CD4-positive, alpha-beta memory T cell (primary cell): Measurements from ENCODE around the gene PALS2. TPM values are rescaled to one million over a fixed set of nuclear protein-coding genes. Genes with fewer than 3 reads are reported as not detected.

Experiments
- CTCF ChIA-PET: fragments of 350-600 bp; sonication (Branson Sonifier 250); formaldehyde crosslinking; loops from one replicate; lab custom pipeline; 2021; ENCODE audit warnings: inconsistent platforms; ENCODE audit not compliant: partially characterized antibody; lab: Charles Lee
- POLR2A ChIA-PET: fragments of 350-600 bp; sonication (Branson Sonifier 250); formaldehyde crosslinking; loops from one replicate; lab custom pipeline; 2021; ENCODE audit not compliant: partially characterized antibody; lab: Charles Lee
- DNase-seq, 5 donors: peaks; one replicate each; pipeline versions ENCODE4 v3.0.0 to v3.0.0-alpha.2; 2020 to 2022; ENCODE audit warnings: mixed read lengths in 1 of 5
- H3K27ac ChIP-seq: one replicate; pipeline ENCODE4 v1.7.0; 2013; ENCODE audit warnings: low read depth, low read length
- H3K27me3 ChIP-seq: 2 replicates; pipeline ENCODE4 v1.7.0; 2013; ENCODE audit warnings: mild to moderate bottlenecking, low read length, moderate library complexity; ENCODE audit not compliant: insufficient read depth
- H3K36me3 ChIP-seq: 2 replicates; pipeline ENCODE4 v1.7.0; 2013; ENCODE audit warnings: mild to moderate bottlenecking, low read length, moderate library complexity; ENCODE audit not compliant: insufficient read depth
- H3K4me1 ChIP-seq: 2 replicates; pipeline ENCODE4 v1.7.0; 2013; ENCODE audit warnings: mild to moderate bottlenecking, low read length, moderate library complexity; ENCODE audit not compliant: insufficient read depth
- H3K4me3 ChIP-seq, 2 donors: one replicate each; pipeline ENCODE4 v1.7.0; 2013; ENCODE audit warnings: low read length in 2 of 2, mild to moderate bottlenecking in 1 of 2
- H3K9me3 ChIP-seq, 2 donors: one replicate each; pipeline ENCODE4 v1.7.0; 2013; ENCODE audit warnings: low read length in 2 of 2, control low read depth in 1 of 2; ENCODE audit not compliant: control insufficient read depth in 1 of 2
- H3K27ac Mint-ChIP-seq, 7 donors: one replicate each; pipeline ENCODE4 v1.8.0; 2020 to 2021; ENCODE audit warnings: mixed read lengths in 7 of 7, mild to moderate bottlenecking in 6 of 7, inconsistent platforms in 3 of 7, moderate library complexity in 3 of 7
- H3K27me3 Mint-ChIP-seq, 2 donors: one replicate each; pipeline ENCODE4 v1.8.0; 2020 to 2021; ENCODE audit warnings: mixed read lengths in 2 of 2
- H3K36me3 Mint-ChIP-seq, 2 donors: one replicate each; pipeline ENCODE4 v1.8.0; 2020 to 2021; ENCODE audit warnings: mixed read lengths in 2 of 2, inconsistent platforms in 1 of 2, mild to moderate bottlenecking in 1 of 2
- H3K4me1 Mint-ChIP-seq, 4 donors: one replicate each; pipeline ENCODE4 v1.8.0; 2020 to 2021; ENCODE audit warnings: mixed read lengths in 4 of 4, mild to moderate bottlenecking in 1 of 4
- H3K4me3 Mint-ChIP-seq, 8 donors: one replicate each; pipeline ENCODE4 v1.8.0; 2020 to 2021; ENCODE audit warnings: mixed read lengths in 8 of 8, mild to moderate bottlenecking in 7 of 8, moderate library complexity in 6 of 8, inconsistent platforms in 3 of 8
- H3K9me3 Mint-ChIP-seq, 8 donors: one replicate each; pipeline ENCODE4 v1.8.0; 2020 to 2021; ENCODE audit warnings: mixed read lengths in 8 of 8, mild to moderate bottlenecking in 5 of 8, inconsistent platforms in 3 of 8, moderate library complexity in 1 of 8
- intact Hi-C: fragments of 100-400 bp; cut with micrococcal nuclease; formaldehyde crosslinking; loops from one replicate; pipeline ENCODE4 v1.15.1; 2023
- polyA plus RNA-seq, 2 donors: library from polyadenylated mRNA; unstranded; fragments of 300-500 nt; fragmentation: Illumina TruSeq; gene quantifications; one replicate each; pipeline ENCODE4 v1.2.3, GENCODE V29; 2021
- total RNA-seq, 2 experiments: library from RNA; stranded (reverse); gene quantifications; one replicate each; pipeline ENCODE4 v1.2.3, GENCODE V29; 2021

Gene PALS2
- total and polyA plus RNA-seq, 4 experiments from 2014 or later, result 8.6 to 50.1 (median 21.1) TPM

DNA sequence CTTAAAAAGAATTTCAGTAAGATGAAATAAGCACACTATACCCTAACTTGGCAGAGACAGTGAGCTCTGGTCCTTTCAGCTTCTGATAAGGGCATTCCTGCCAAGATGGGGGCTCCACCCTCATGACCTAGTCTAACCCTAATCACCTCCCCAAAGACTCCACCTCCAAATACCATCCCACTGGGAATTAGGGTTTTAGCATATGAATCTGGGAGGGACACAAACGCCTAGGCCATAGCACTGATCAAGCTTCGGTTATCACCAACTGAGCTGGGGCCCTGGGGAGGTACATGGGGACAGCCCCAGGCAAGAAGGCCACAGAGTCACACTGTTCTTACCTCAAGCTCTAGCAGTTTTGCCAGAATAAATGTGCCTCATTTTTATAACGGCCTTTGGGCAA lies 31.4 kb downstream of the PALS2 start:
- H3K36me3 Mint-ChIP-seq, result peaks cover 1 to 23% of the 10 kb centered on the region in 2 donors
- intact Hi-C loops, result no loop called here
- POLR2A ChIA-PET, result no interaction called here
- peaks cover 0 to 16% (median 5%) of the 10 kb centered on the region in 4 donors for H3K4me1 Mint-ChIP-seq
- H3K9me3 Mint-ChIP-seq, result peaks cover 0 to 11% (median 4%) of the 10 kb centered on the region in 8 donors
- no peaks in the 10 kb centered on the region for H3K9me3 ChIP-seq
- H3K27ac ChIP-seq, result no peak overlapping the region
- H3K4me3 Mint-ChIP-seq, result no peak overlapping the region
- DNase-seq, result no peak
- H3K27me3 Mint-ChIP-seq, result no peaks in the 10 kb centered on the region
- no peak overlapping the region for H3K4me3 ChIP-seq
- H3K4me1 ChIP-seq, result no peaks in the 10 kb centered on the region
- CTCF ChIA-PET, result no interaction called here
- no peaks in the 10 kb centered on the region for H3K36me3 ChIP-seq
- H3K27me3 ChIP-seq, result no peaks in the 10 kb centered on the region
- H3K27ac Mint-ChIP-seq, result no peak overlapping the region

DNA sequence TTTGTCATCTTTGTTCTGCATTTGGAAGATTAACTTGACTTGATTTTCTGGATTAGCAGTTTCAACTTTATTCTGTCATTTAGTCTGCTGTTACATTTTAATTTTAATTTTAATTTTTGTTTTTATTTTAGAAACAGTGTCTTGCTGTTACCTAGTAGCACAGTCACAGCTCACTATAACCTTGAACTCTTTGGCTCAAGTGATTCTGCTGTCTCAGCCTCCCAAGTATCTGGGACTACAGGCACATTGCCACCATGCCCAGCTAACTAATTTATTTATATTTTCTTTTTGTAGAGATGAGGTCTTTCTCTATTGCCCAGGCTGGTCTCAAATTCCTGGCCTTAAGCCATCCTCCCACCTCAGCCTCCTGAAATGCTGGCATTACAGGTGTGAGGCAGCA lies 35.3 kb downstream of the PALS2 start:
- POLR2A ChIA-PET, result no interaction called here
- Histone ChIP-seq H3K36me3 (no peaks in the 10 kb centered on the region), H3K9me3 (no peaks in the 10 kb centered on the region), H3K4me1 (no peaks in the 10 kb centered on the region), H3K27ac (no peak overlapping the region), H3K4me3 (no peak overlapping the region), H3K27me3 (no peaks in the 10 kb centered on the region)
- Mint-ChIP-seq H3K36me3 (no peaks in the 10 kb centered on the region), H3K27me3 (no peaks in the 10 kb centered on the region), H3K4me3 (no peak overlapping the region), H3K27ac (no peak overlapping the region), H3K4me1 (peaks cover 0 to 11% (median 2%) of the 10 kb centered on the region in 4 donors), H3K9me3 (peaks cover 0 to 4% (median under 1%) of the 10 kb centered on the region in 8 donors)
- intact Hi-C loops, result no loop called here
- no peak for DNase-seq
- CTCF ChIA-PET, result no interaction called here

DNA sequence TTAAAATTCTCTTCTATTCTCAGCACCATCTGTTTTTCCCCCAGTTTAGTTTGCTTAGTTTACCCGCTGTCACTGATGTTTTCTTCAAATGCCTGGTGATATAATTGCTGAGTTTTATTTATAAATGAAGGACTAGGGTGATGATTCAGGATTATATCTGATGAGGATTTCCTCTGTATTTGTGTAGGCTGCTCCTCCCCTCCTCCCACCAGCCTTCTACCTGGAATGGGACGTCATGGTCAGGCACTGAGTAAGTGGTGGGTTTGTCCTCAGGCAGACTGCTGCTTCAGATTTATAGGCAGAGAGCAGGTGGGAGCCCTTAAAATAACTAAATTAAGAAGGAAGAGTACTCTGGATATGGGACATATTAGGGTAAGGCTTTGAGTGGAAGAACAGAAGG lies 35.8 kb downstream of the PALS2 start:
- no peaks in the 10 kb centered on the region for H3K36me3 ChIP-seq
- H3K27ac ChIP-seq, result no peak overlapping the region
- H3K9me3 Mint-ChIP-seq, result peaks cover 0 to 8% (median 3%) of the 10 kb centered on the region in 8 donors
- no peak overlapping the region for H3K4me3 ChIP-seq
- H3K4me1 Mint-ChIP-seq, result peaks cover 0 to 11% (median 2%) of the 10 kb centered on the region in 4 donors
- no peak for DNase-seq
- H3K36me3 Mint-ChIP-seq, result no peaks in the 10 kb centered on the region
- no peaks in the 10 kb centered on the region for H3K9me3 ChIP-seq
- H3K27ac Mint-ChIP-seq, result no peak overlapping the region
- no peak overlapping the region for H3K4me3 Mint-ChIP-seq
- CTCF ChIA-PET, result no interaction called here
- POLR2A ChIA-PET, result no interaction called here
- H3K27me3 Mint-ChIP-seq, result no peaks in the 10 kb centered on the region
- no peaks in the 10 kb centered on the region for H3K27me3 ChIP-seq
- intact Hi-C loops, result no loop called here
- H3K4me1 ChIP-seq, result no peaks in the 10 kb centered on the region

DNA sequence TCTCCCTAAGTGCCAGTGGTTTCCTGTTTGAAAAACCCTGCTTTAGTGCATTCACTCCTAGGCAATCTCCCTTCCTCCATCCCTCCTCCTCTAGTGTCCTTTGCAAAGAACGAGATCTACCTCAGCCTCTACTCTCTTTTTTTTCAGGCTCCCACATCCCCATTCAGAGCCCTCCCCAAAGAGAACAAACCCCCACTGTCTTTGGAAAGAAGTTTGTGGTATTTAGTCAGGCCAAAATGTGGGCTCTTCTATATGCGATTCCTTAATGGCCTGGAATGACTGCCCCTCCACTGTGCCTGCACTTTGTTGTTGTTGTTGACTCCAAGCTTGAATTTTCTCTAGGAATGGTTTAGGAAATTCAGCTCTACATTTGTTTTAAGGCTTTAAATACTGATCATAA lies 36.3 kb downstream of the PALS2 start:
- H3K27ac Mint-ChIP-seq, result peak overlapping the region in 1 of 7 donors; percentile 19
- CTCF ChIA-PET, result no interaction called here

DNA sequence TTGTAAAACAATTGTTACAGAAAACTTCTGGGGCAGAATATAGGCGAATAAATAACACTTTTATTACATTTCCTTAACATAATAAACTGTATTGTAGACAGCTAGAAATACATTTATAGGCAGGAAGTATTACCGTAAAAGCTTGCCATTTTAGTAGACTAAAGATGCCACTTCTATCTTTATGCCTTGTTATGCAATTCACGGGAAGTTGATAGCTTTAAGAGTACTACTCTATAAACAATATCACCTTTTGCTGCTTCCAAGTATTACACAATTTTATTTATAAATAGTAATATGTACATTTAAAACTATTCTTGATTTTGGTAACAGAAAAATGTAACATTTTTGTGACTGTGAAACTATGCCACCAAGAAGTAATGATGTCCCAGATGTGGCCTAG lies 37.9 kb downstream of the PALS2 start:
- Mint-ChIP-seq H3K36me3 (peaks cover 7 to 11% of the 10 kb centered on the region in 2 donors), H3K27me3 (no peaks in the 10 kb centered on the region), H3K9me3 (peaks cover 0 to 25% (median 12%) of the 10 kb centered on the region in 8 donors), H3K4me1 (peaks cover 0 to 11% (median 3%) of the 10 kb centered on the region in 4 donors), H3K27ac (no peak overlapping the region), H3K4me3 (no peak overlapping the region)
- intact Hi-C loops, result no loop called here
- Histone ChIP-seq H3K9me3 (no peaks in the 10 kb centered on the region), H3K4me3 (no peak overlapping the region), H3K4me1 (no peaks in the 10 kb centered on the region), H3K36me3 (no peaks in the 10 kb centered on the region), H3K27me3 (no peaks in the 10 kb centered on the region), H3K27ac (no peak overlapping the region)
- no peak for DNase-seq
- ChIA-PET POLR2A (no interaction called here), CTCF (no interaction called here)

More for the DNA sequence above, 36.3 kb downstream of the PALS2 start:
- no peak for DNase-seq
- peaks cover 0 to 11% (median 2%) of the 10 kb centered on the region in 4 donors for H3K4me1 Mint-ChIP-seq
- no peaks in the 10 kb centered on the region for H3K27me3 Mint-ChIP-seq
- no peaks in the 10 kb centered on the region for H3K9me3 ChIP-seq
- H3K27ac ChIP-seq, result no peak overlapping the region
- H3K4me1 ChIP-seq, result no peaks in the 10 kb centered on the region
- peaks cover 0 to 12% (median 2%) of the 10 kb centered on the region in 8 donors for H3K9me3 Mint-ChIP-seq
- no peak overlapping the region for H3K4me3 ChIP-seq
- no peaks in the 10 kb centered on the region for H3K27me3 ChIP-seq
- intact Hi-C loops, result no loop called here
- H3K4me3 Mint-ChIP-seq, result no peak overlapping the region
- H3K36me3 ChIP-seq, result no peaks in the 10 kb centered on the region
- POLR2A ChIA-PET, result no interaction called here
- H3K36me3 Mint-ChIP-seq, result no peaks in the 10 kb centered on the region

DNA sequence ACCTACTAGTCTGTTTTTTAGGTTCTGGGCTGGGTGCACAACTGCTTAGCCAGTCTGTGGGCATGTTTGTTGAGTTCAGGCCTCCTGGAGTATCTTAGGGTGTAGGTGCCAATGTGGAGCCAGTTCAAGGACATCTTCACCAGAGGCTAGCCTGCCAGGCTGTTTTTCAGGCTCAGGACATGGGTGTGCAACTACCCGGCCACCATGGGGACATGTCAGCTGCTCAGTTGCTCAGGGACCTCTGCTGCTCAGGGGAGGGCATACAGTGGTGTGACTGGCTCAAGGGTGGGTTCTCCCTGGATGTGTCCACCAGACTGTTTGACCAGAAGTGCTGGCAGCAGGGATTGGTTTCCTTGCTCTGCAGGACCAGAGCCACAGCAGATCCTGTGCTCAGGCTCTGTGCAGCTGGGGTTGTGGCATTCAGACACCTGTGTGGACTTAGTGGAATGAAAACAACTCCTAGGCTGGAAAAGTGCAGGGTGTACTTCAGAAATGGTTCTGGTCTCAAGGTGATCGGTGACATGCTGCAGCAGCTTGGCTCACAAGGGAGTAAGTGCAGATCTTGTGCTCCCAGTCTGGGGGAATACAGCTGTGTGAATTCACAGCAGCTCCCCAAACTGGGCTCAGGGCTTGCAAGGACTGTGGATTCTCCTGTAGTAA lies 44.8 kb downstream of the PALS2 start:
- no peak overlapping the region for H3K27ac Mint-ChIP-seq
- H3K36me3 Mint-ChIP-seq, result peaks cover 20 to 23% of the 10 kb centered on the region in 2 donors
- no peak overlapping the region for H3K4me3 ChIP-seq
- intact Hi-C loops, result no loop called here
- H3K4me1 ChIP-seq, result no peaks in the 10 kb centered on the region
- DNase-seq, result peak in 1 of 5 donors; percentile 32
- H3K9me3 ChIP-seq, result no peaks in the 10 kb centered on the region
- H3K27me3 Mint-ChIP-seq, result no peaks in the 10 kb centered on the region
- no peaks in the 10 kb centered on the region for H3K36me3 ChIP-seq
- ChIA-PET POLR2A (no interaction called here), CTCF (no interaction called here)
- H3K9me3 Mint-ChIP-seq, result peaks cover 4 to 46% (median 27%) of the 10 kb centered on the region in 8 donors
- H3K27me3 ChIP-seq, result no peaks in the 10 kb centered on the region
- H3K4me3 Mint-ChIP-seq, result no peak overlapping the region
- H3K4me1 Mint-ChIP-seq, result peaks cover 7 to 16% (median 9%) of the 10 kb centered on the region in 4 donors
- no peak overlapping the region for H3K27ac ChIP-seq

DNA sequence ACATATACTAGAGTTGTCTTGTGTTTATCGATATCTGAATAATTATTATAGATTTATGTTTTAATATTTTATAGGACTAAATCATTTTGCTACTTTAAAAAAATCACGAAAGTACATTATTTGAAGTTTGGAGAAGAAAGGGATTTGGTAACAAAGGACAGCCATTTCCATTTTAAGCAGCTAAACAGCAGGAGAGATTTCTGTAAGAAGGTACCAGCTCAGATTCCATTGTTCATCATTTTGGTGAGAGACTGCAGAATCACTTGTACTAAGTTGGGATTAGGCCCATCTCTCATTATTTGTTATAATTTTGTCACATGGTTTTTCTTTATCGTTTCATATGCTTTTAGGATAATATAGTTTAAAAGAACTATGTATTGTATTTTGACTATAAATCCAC lies 46.7 kb downstream of the PALS2 start:
- Histone ChIP-seq H3K4me3 (no peak overlapping the region), H3K9me3 (no peaks in the 10 kb centered on the region), H3K36me3 (no peaks in the 10 kb centered on the region), H3K27me3 (no peaks in the 10 kb centered on the region), H3K4me1 (no peaks in the 10 kb centered on the region), H3K27ac (no peak overlapping the region)
- H3K27ac Mint-ChIP-seq, result no peak overlapping the region
- H3K36me3 Mint-ChIP-seq, result peaks cover 20 to 23% of the 10 kb centered on the region in 2 donors
- no peak for DNase-seq
- H3K9me3 Mint-ChIP-seq, result peaks cover 4 to 33% (median 25%) of the 10 kb centered on the region in 8 donors
- ChIA-PET POLR2A (no interaction called here), CTCF (no interaction called here)
- intact Hi-C loops, result no loop called here
- H3K4me3 Mint-ChIP-seq, result no peak overlapping the region
- H3K4me1 Mint-ChIP-seq, result peaks cover 6 to 17% (median 11%) of the 10 kb centered on the region in 4 donors
- H3K27me3 Mint-ChIP-seq, result no peaks in the 10 kb centered on the region
